MV-4-11 (cell line): ENCODE data around the gene FASLG.
"Not testable (repeated sequence)": the region's sequence is repeated elsewhere in the genome, so short reads cannot be mapped to it uniquely, and the experiment has no call there.

Source experiments
- DNase-seq: peaks from one replicate; lab custom pipeline; 2025; lab: John Stamatoyannopoulos, UW

Gene FASLG

GRCh38 chr1:172682812-172683211, 23.9 kb downstream of the FASLG start:
- no peak for DNase-seq

GRCh38 chr1:172686143-172686542, 27.2 kb downstream of the FASLG start:
- no peak for DNase-seq

- not testable (repeated sequence) for DNase-seq
Measured at GRCh38 chr1:172688428-172689085, 29.7 kb downstream of the FASLG start.

- DNase-seq, result not testable (repeated sequence)
Measured at GRCh38 chr1:172690925-172691324, 32.0 kb downstream of the FASLG start.

GRCh38 chr1:172697534-172698002, 38.7 kb downstream of the FASLG start:
- DNase-seq, result peak; percentile 58

- no peak for DNase-seq
Measured at GRCh38 chr1:172698224-172698623, 39.3 kb downstream of the FASLG start.

- peak; percentile 50 for DNase-seq
Measured at GRCh38 chr1:172699111-172699510, 40.2 kb downstream of the FASLG start.

- no peak for DNase-seq
Measured at GRCh38 chr1:172699695-172700227, 40.9 kb downstream of the FASLG start.

GRCh38 chr1:172700556-172700955, 41.7 kb downstream of the FASLG start:
- DNase-seq, result no peak

GRCh38 chr1:172704001-172704400, 45.1 kb downstream of the FASLG start:
- peak; percentile 2 for DNase-seq

- DNase-seq, result peak; percentile 25
Measured at GRCh38 chr1:172704420-172705210, 45.7 kb downstream of the FASLG start.

GRCh38 chr1:172708452-172708851, 49.5 kb downstream of the FASLG start:
- no peak for DNase-seq

GRCh38 chr1:172711558-172711957, 52.7 kb downstream of the FASLG start:
- no peak for DNase-seq

GRCh38 chr1:172713466-172713865, 54.6 kb downstream of the FASLG start:
- DNase-seq, result no peak
